CD14-positive monocyte (primary cell): ENCODE data around the gene LCE7A. TPM values are rescaled to one million over a fixed set of nuclear protein-coding genes. Genes with fewer than 3 reads are reported as not detected.

ENCODE experiments used
- DNase-seq, 3 donors: peaks; one replicate each; pipeline ENCODE4 v3.0.0-alpha.2; 2011 to 2022
- H2AFZ ChIP-seq: 2 replicates; pipeline ENCODE4 v1.6.0; 2012; ENCODE audit warnings: mild to moderate bottlenecking, low read depth, low read length, inconsistent platforms; ENCODE audit not compliant: insufficient read depth, poor library complexity, severe bottlenecking
- H3K27ac ChIP-seq, 2 donors: 1 replicate in 1 of 2; 2 replicates in 1 of 2; pipeline ENCODE4 v1.5.1; 2012 to 2013; ENCODE audit warnings: low read length in 2 of 2, control low read depth in 1 of 2, inconsistent platforms in 1 of 2, low read depth in 1 of 2, mild to moderate bottlenecking in 1 of 2
- H3K27me3 ChIP-seq, 2 donors: one replicate each; pipeline versions ENCODE4 v1.6.0 to v1.6.1; 2011 to 2013; ENCODE audit warnings: low read length in 2 of 2; ENCODE audit not compliant: control insufficient read depth in 2 of 2, insufficient read depth in 2 of 2
- H3K36me3 ChIP-seq, 2 donors: replicated peaks in 1 of 2; 1 replicate in 1 of 2; 2 replicates in 1 of 2; pipeline versions ENCODE4 v1.5.1 to v1.6.1; 2012 to 2013; ENCODE audit warnings: low read length in 2 of 2, control low read depth in 1 of 2, inconsistent platforms in 1 of 2, mild to moderate bottlenecking in 1 of 2; ENCODE audit not compliant: insufficient read depth in 2 of 2, control insufficient read depth in 1 of 2
- H3K4me1 ChIP-seq, 2 donors: 1 replicate in 1 of 2; 2 replicates in 1 of 2; pipeline versions ENCODE4 v1.5.1 to v1.6.1; 2012 to 2013; ENCODE audit warnings: low read length in 2 of 2, control low read depth in 1 of 2, inconsistent platforms in 1 of 2, mild to moderate bottlenecking in 1 of 2, moderate library complexity in 1 of 2; ENCODE audit not compliant: insufficient read depth in 2 of 2, control insufficient read depth in 1 of 2
- H3K4me2 ChIP-seq: replicated peaks from 2 replicates; pipeline ENCODE3; 2012; ENCODE audit warnings: low read length, moderate library complexity, mild to moderate bottlenecking; ENCODE audit not compliant: poor library complexity, severe bottlenecking; ENCODE audit errors: extremely low read depth
- H3K4me3 ChIP-seq, 3 experiments: fragments of 200-600 bp in 1 of 3; sonication (generic) in 1 of 3; replicated peaks in 1 of 3; 1 replicate in 2 of 3; 2 replicates in 1 of 3; pipeline ENCODE4 v1.5.1; 2011 to 2013; ENCODE audit warnings: low read length in 3 of 3, mild to moderate bottlenecking in 3 of 3, control low read depth in 2 of 3, low read depth in 2 of 3, inconsistent platforms in 1 of 3, moderate library complexity in 1 of 3
- H3K79me2 ChIP-seq: 2 replicates; pipeline ENCODE4 v1.6.0; 2012; ENCODE audit warnings: mild to moderate bottlenecking, control low read depth, inconsistent platforms, low read length, moderate library complexity; ENCODE audit not compliant: insufficient read depth
- H3K9ac ChIP-seq: 2 replicates; pipeline ENCODE4 v1.6.0; 2017; ENCODE audit warnings: low read length, mild to moderate bottlenecking; ENCODE audit not compliant: insufficient read depth, poor library complexity, severe bottlenecking
- H3K9me3 ChIP-seq, 2 donors: replicated peaks in 1 of 2; 1 replicate in 1 of 2; 2 replicates in 1 of 2; pipeline versions ENCODE4 v1.5.1 to v1.6.1; 2012 to 2013; ENCODE audit warnings: low read length in 2 of 2, control low read depth in 1 of 2; ENCODE audit not compliant: control insufficient read depth in 1 of 2, insufficient read depth in 1 of 2
- H4K20me1 ChIP-seq: 2 replicates; pipeline ENCODE4 v1.6.0; 2012; ENCODE audit warnings: mild to moderate bottlenecking, low read length, control low read depth, moderate library complexity; ENCODE audit not compliant: insufficient read depth
- H3K27ac Mint-ChIP-seq, 7 donors: one replicate each; pipeline ENCODE4 v1.8.0; 2020; ENCODE audit warnings: mild to moderate bottlenecking in 7 of 7, mixed read lengths in 7 of 7, moderate library complexity in 6 of 7, inconsistent platforms in 2 of 7
- H3K27me3 Mint-ChIP-seq, 3 donors: one replicate each; pipeline ENCODE4 v1.8.0; 2021 to 2022; ENCODE audit warnings: low read depth in 3 of 3, mild to moderate bottlenecking in 3 of 3, mixed read lengths in 3 of 3, moderate library complexity in 3 of 3, inconsistent platforms in 1 of 3
- H3K36me3 Mint-ChIP-seq, 2 donors: one replicate each; pipeline ENCODE4 v1.8.0; 2020; ENCODE audit warnings: mixed read lengths in 2 of 2, inconsistent platforms in 1 of 2, mild to moderate bottlenecking in 1 of 2
- H3K4me1 Mint-ChIP-seq: one replicate; pipeline ENCODE4 v1.8.0; 2020; ENCODE audit warnings: mild to moderate bottlenecking, mixed read lengths
- H3K4me3 Mint-ChIP-seq, 2 donors: one replicate each; pipeline ENCODE4 v1.8.0; 2020; ENCODE audit warnings: mild to moderate bottlenecking in 2 of 2, mixed read lengths in 2 of 2, moderate library complexity in 1 of 2
- H3K9me3 Mint-ChIP-seq, 7 donors: one replicate each; pipeline ENCODE4 v1.8.0; 2020 to 2022; ENCODE audit warnings: mixed read lengths in 7 of 7, mild to moderate bottlenecking in 6 of 7, moderate library complexity in 6 of 7, inconsistent platforms in 2 of 7
- WGBS: methylation state at CpG from one replicate; pipeline ENCODE4 v1.1.5; 2013; ENCODE audit warnings: missing lambda C conversion rate; ENCODE audit not compliant: insufficient coverage; 5-methylcytosine and 5-hydroxymethylcytosine counted together
- intact Hi-C, 2 donors: fragments of 100-400 bp; cut with micrococcal nuclease; formaldehyde crosslinking; loops; one replicate each; pipeline versions ENCODE4 v1.15.0 to v1.15.1; 2023
- polyA plus RNA-seq, 3 donors: library from polyadenylated mRNA; depleted of rRNA in 1 of 3; unstranded in 2 of 3; stranded (reverse) in 1 of 3; fragments of 300-500 nt in 2 of 3; fragments of >200 nt in 1 of 3; fragmentation: Illumina TruSeq in 2 of 3; gene quantifications; 1 replicate in 2 of 3; 2 replicates in 1 of 3; pipeline ENCODE4 v1.2.3, GENCODE V29; 2012 to 2021
- TF ChIP-seq, protein P1 (sequence below): fragments of 200-600 bp; IDR thresholded peaks from one replicate; pipeline ENCODE4 v1.8.0; 2022; ENCODE audit warnings: antibody characterized with exemption, mild to moderate bottlenecking

The LCE7A gene
- polyA plus RNA-seq, 3 donors = not detected

DNA sequence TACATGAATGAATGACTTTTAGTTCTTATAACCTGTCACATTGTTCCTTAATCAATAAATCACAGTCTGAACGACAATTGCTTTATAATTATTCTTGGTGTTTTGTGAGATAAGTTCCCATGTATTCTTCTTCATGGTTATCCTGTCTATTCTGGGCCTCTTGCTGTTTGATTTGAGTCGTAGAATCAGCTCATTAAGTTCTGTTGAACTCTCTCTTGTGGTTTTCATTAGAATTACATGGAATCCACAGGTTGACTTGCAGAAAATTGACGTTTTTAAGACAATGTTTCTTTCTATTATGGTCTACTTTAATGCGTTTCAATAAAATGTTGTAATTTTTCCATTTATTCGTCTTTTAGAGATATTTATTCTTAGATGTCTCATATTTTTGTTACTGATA, 36.5 kb upstream of the LCE7A start:
- no peak overlapping the region for H3K9ac ChIP-seq
- Mint-ChIP-seq H3K27ac (no peak overlapping the region), H3K27me3 (peaks cover 5 to 7% (median 6%) of the 10 kb centered on the region in 3 donors), H3K36me3 (no peaks in the 10 kb centered on the region), H3K4me3 (no peak overlapping the region), H3K4me1 (peaks cover 8% of the 10 kb centered on the region), H3K9me3 (peaks cover 0 to 2% (median 0%) of the 10 kb centered on the region in 7 donors)
- no peaks in the 10 kb centered on the region for H3K9me3 ChIP-seq
- no peaks in the 10 kb centered on the region for H3K36me3 ChIP-seq
- no peak overlapping the region for H2AFZ ChIP-seq
- no peaks in the 10 kb centered on the region for H3K27me3 ChIP-seq
- no CpG with 5 or more reads among the region's 5 CpGs for WGBS
- TF ChIP-seq, protein P1, sequence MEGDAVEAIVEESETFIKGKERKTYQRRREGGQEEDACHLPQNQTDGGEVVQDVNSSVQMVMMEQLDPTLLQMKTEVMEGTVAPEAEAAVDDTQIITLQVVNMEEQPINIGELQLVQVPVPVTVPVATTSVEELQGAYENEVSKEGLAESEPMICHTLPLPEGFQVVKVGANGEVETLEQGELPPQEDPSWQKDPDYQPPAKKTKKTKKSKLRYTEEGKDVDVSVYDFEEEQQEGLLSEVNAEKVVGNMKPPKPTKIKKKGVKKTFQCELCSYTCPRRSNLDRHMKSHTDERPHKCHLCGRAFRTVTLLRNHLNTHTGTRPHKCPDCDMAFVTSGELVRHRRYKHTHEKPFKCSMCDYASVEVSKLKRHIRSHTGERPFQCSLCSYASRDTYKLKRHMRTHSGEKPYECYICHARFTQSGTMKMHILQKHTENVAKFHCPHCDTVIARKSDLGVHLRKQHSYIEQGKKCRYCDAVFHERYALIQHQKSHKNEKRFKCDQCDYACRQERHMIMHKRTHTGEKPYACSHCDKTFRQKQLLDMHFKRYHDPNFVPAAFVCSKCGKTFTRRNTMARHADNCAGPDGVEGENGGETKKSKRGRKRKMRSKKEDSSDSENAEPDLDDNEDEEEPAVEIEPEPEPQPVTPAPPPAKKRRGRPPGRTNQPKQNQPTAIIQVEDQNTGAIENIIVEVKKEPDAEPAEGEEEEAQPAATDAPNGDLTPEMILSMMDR = no peak
- H4K20me1 ChIP-seq = no peaks in the 10 kb centered on the region
- H3K27ac ChIP-seq = no peak overlapping the region
- no peak overlapping the region for H3K4me2 ChIP-seq
- peaks cover 0 to 4% of the 10 kb centered on the region in 2 donors for H3K4me1 ChIP-seq
- H3K79me2 ChIP-seq = no peaks in the 10 kb centered on the region
- intact Hi-C loops = no loop called here
- no peak overlapping the region for H3K4me3 ChIP-seq
- DNase-seq = no peak

DNA sequence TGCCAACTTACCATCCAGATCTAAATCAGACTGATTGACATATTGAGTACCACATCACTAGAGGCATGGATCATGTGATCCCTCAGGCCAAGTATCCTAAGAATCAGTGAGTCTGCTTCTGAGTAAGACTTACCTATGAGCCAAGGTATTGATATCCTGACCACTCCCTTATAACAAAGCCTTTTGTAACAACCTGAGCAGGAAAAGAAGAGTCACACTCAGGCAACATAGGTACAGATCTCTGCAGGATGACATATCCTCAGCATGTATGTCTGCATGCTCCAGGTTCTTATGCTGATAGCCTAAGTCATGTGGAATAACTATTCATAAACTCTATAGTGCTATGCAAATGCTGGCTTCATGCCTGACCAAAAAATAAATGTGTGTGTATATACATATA, 34.8 kb upstream of the LCE7A start:
- no peaks in the 10 kb centered on the region for H3K79me2 ChIP-seq
- H3K27ac ChIP-seq = no peak overlapping the region
- H3K9me3 ChIP-seq = no peaks in the 10 kb centered on the region
- no peaks in the 10 kb centered on the region for H4K20me1 ChIP-seq
- no peak for DNase-seq
- no peak overlapping the region for H2AFZ ChIP-seq
- Mint-ChIP-seq H3K9me3 (peaks cover 0 to 3% (median 2%) of the 10 kb centered on the region in 7 donors), H3K27ac (no peak overlapping the region), H3K4me1 (peaks cover 6% of the 10 kb centered on the region), H3K4me3 (no peak overlapping the region), H3K36me3 (no peaks in the 10 kb centered on the region), H3K27me3 (peaks cover 2 to 11% (median 5%) of the 10 kb centered on the region in 3 donors)
- no peak overlapping the region for H3K4me3 ChIP-seq
- intact Hi-C loops = no loop called here
- no peaks in the 10 kb centered on the region for H3K27me3 ChIP-seq
- H3K36me3 ChIP-seq = no peaks in the 10 kb centered on the region
- H3K4me1 ChIP-seq = peaks cover 0 to 4% of the 10 kb centered on the region in 2 donors
- H3K4me2 ChIP-seq = no peak overlapping the region
- H3K9ac ChIP-seq = no peak overlapping the region
- TF ChIP-seq, protein P1 = no peak
